GM18870 (cell line): ENCODE results near the gene RXRA.

Source experiments
- ATAC-seq: cut with Tn5 transposase; IDR thresholded peaks from one replicate; pipeline ENCODE4 v1.9.1; 2021; ENCODE audit warnings: moderate library complexity; ENCODE audit not compliant: unreplicated experiment

RXRA gene

GRCh38 chr9:134411440-134412297 is 85.4 kb downstream of the RXRA start:
- ATAC-seq = no peak

GRCh38 chr9:134412298-134412711 is 86.0 kb downstream of the RXRA start:
- no peak for ATAC-seq

GRCh38 chr9:134413112-134413715 is 87.0 kb downstream of the RXRA start:
- no peak for ATAC-seq

- no peak for ATAC-seq
These were observed 87.8 kb downstream of the RXRA start for GRCh38 chr9:134413890-134414623.

GRCh38 chr9:134414900-134415425 is 88.7 kb downstream of the RXRA start:
- ATAC-seq = no peak

- ATAC-seq = no peak
These were observed 90.2 kb downstream of the RXRA start for GRCh38 chr9:134416385-134417015.

- ATAC-seq = no peak
These were observed 92.1 kb downstream of the RXRA start for GRCh38 chr9:134418354-134418753.

GRCh38 chr9:134419000-134419683 is 92.9 kb downstream of the RXRA start:
- ATAC-seq = no peak

- ATAC-seq = no peak
These were observed 93.4 kb downstream of the RXRA start for GRCh38 chr9:134419684-134420076.

- no peak for ATAC-seq
These were observed 94.1 kb downstream of the RXRA start for GRCh38 chr9:134420281-134420845.

- ATAC-seq = no peak
These were observed 94.7 kb downstream of the RXRA start for GRCh38 chr9:134420974-134421432.

- no peak for ATAC-seq
These were observed 95.6 kb downstream of the RXRA start for GRCh38 chr9:134421888-134422287.

- ATAC-seq = no peak
These were observed 96.2 kb downstream of the RXRA start for GRCh38 chr9:134422301-134423090.

- no peak for ATAC-seq
These were observed 96.9 kb downstream of the RXRA start for GRCh38 chr9:134423166-134423565.

GRCh38 chr9:134423749-134424148 is 97.5 kb downstream of the RXRA start:
- ATAC-seq = no peak

GRCh38 chr9:134424818-134425217 is 98.6 kb downstream of the RXRA start:
- no peak for ATAC-seq

GRCh38 chr9:134425401-134425800 is 99.1 kb downstream of the RXRA start:
- no peak for ATAC-seq

GRCh38 chr9:134425812-134426211 is 99.6 kb downstream of the RXRA start:
- ATAC-seq = no peak

- ATAC-seq = no peak
These were observed 100.2 kb downstream of the RXRA start for GRCh38 chr9:134426436-134426835.
